PFSK-1 (cell line): ENCODE data around the gene CHAF1B.

ENCODE experiments used
- POLR2AphosphoS5 ChIP-seq: IDR thresholded peaks from 2 replicates; pipeline ENCODE4 v1.6.1; 2012; ENCODE audit warnings: low read depth, mild to moderate bottlenecking, control low read depth, low read length, moderate library complexity
- TAF1 ChIP-seq: IDR thresholded peaks from 2 replicates; pipeline ENCODE4 v1.6.1; 2012; ENCODE audit warnings: low read length, control low read depth, borderline replicate concordance; ENCODE audit not compliant: insufficient read depth
- TF ChIP-seq, protein P1 (sequence below), 2 experiments: IDR thresholded peaks; 2 replicates each; pipeline versions ENCODE4 v1.6.1 to v1.8.0; 2011 to 2012; ENCODE audit warnings: low read depth in 2 of 2, low read length in 2 of 2, control low read depth in 1 of 2, inconsistent platforms in 1 of 2, mild to moderate bottlenecking in 1 of 2, moderate library complexity in 1 of 2; ENCODE audit not compliant: insufficient read depth in 1 of 2

DNA sequence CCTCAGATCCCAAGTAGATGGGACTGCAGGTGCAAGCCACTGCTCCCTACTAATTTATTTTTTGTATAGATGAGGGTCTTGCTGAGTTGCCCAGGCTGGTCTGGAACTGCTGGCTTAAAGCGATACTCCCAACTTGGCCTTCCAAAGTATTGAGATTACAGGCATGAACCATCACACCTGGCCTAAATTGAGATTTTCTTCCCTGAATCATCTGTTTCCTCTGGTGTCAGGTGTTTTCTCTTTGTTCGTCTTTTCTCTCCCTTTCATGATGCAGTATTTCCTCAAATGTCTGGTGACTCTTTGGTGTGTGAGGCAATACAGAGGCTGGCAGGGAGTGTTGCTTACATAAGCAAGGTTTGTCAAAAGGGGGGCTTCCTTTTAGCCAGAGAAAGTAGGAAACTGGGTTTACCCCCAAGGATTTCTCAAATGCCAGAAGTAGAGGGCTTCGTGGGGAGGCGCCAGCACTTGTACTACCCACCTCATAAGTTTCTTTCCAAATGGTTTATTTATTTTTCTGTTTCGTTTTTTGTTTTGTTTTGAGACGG is 67.2 kb downstream of the CHAF1B start:
- TF ChIP-seq TAF1 (no peak), POLR2AphosphoS5 (no peak)
- TF ChIP-seq, protein P1, sequence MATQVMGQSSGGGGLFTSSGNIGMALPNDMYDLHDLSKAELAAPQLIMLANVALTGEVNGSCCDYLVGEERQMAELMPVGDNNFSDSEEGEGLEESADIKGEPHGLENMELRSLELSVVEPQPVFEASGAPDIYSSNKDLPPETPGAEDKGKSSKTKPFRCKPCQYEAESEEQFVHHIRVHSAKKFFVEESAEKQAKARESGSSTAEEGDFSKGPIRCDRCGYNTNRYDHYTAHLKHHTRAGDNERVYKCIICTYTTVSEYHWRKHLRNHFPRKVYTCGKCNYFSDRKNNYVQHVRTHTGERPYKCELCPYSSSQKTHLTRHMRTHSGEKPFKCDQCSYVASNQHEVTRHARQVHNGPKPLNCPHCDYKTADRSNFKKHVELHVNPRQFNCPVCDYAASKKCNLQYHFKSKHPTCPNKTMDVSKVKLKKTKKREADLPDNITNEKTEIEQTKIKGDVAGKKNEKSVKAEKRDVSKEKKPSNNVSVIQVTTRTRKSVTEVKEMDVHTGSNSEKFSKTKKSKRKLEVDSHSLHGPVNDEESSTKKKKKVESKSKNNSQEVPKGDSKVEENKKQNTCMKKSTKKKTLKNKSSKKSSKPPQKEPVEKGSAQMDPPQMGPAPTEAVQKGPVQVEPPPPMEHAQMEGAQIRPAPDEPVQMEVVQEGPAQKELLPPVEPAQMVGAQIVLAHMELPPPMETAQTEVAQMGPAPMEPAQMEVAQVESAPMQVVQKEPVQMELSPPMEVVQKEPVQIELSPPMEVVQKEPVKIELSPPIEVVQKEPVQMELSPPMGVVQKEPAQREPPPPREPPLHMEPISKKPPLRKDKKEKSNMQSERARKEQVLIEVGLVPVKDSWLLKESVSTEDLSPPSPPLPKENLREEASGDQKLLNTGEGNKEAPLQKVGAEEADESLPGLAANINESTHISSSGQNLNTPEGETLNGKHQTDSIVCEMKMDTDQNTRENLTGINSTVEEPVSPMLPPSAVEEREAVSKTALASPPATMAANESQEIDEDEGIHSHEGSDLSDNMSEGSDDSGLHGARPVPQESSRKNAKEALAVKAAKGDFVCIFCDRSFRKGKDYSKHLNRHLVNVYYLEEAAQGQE (IDR thresholded peaks at IDR 0.05; ENCODE audit: insufficient read depth in 1 of 2, low read depth in 2 of 2, low read length in 2 of 2): no peak
